Stomach (tissue), 4 donors: ENCODE data around the gene TBC1D14.

ENCODE experiments used
- EP300 ChIP-seq: sonication (generic); formaldehyde crosslinking; IDR thresholded peaks from one replicate; pipeline ENCODE4 v1.6.1; 2017; ENCODE audit warnings: antibody characterized with exemption
- POLR2AphosphoS5 ChIP-seq, 3 donors: sonication (generic); formaldehyde crosslinking; IDR thresholded peaks; one replicate each; pipeline ENCODE4 v1.6.1; 2016; ENCODE audit warnings: antibody characterized with exemption in 3 of 3

GRCh38 chr4:7016086-7016485, 106.5 kb downstream of the TBC1D14 start:
- TF ChIP-seq EP300 (no peak), POLR2AphosphoS5 (IDR thresholded peaks at IDR 0.05) (no peak)
